ENCODE results near the gene PNKD. TPM values are rescaled to one million over a fixed set of nuclear protein-coding genes. Genes with fewer than 3 reads are reported as not detected.

PNKD gene
- total RNA-seq, 2 experiments from 2014 or later, result 30.1 to 31.8 TPM

GRCh38 chr2:218317835-218318234, 47.5 kb downstream of the PNKD start:
- Mint-ChIP-seq H3K36me3 (ENCODE audit: low read depth) (peaks cover 2% of the 10 kb centered on the region), H3K27me3 (peaks cover 7% of the 10 kb centered on the region), H3K4me1 (peaks cover 31% of the 10 kb centered on the region), H3K9me3 (no peaks in the 10 kb centered on the region), H3K27ac (no peak overlapping the region), H3K4me3 (no peak overlapping the region)
- ChIA-PET POLR2A (no interaction called here), CTCF (interaction anchor here (1.1 to 3.5 kb wide), 3 partner anchors 11 to 39 kb away, joined by 3 to 10 read pairs (median 5); partner anchors contain the start of gene CATIP)
- no peak for DNase-seq

DNA sequence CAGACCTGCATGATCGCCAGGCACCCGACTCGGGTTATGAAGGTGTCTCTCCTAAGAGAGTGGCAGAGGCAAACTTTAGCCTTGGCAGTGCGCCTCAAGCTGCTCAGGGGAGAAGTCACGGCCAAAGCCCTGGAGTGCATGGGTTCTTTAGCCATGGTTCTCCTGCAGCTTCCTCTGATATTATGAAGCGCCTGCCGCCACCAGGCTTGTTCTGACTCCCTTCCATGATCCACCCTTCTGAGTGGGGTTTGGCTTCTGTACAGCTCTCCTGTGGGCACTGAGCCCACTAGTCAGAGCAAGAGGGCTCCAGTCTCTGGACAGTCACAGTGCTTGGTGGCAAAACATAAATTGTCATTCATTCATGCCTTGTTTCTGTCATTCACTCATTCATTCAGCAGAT, 47.9 kb downstream of the PNKD start:
- no peak for DNase-seq
- Mint-ChIP-seq H3K4me3 (no peak overlapping the region), H3K36me3 (ENCODE audit: low read depth) (peaks cover 2% of the 10 kb centered on the region), H3K27me3 (peaks cover 7% of the 10 kb centered on the region), H3K9me3 (no peaks in the 10 kb centered on the region), H3K4me1 (peaks cover 31% of the 10 kb centered on the region), H3K27ac (no peak overlapping the region)
- POLR2A ChIA-PET, result no interaction called here
- CTCF ChIA-PET, result no interaction called here

- Mint-ChIP-seq H3K27ac (no peak overlapping the region), H3K36me3 (ENCODE audit: low read depth) (peaks cover 2% of the 10 kb centered on the region), H3K27me3 (peaks cover 19% of the 10 kb centered on the region), H3K9me3 (no peaks in the 10 kb centered on the region), H3K4me1 (peaks cover 38% of the 10 kb centered on the region), H3K4me3 (no peak overlapping the region)
- CTCF ChIA-PET, result interaction anchor here (0.6 to 1.0 kb wide), 2 partner anchors 18 to 44 kb away, joined by 3 to 4 read pairs; no protein-coding TSS in a partner anchor
- POLR2A ChIA-PET, result interaction anchor here (1.5 kb wide), 1 partner anchor 33 kb away, joined by 3 read pairs; no protein-coding TSS in a partner anchor
- DNase-seq, result no peak
Measured at GRCh38 chr2:218319813-218320365, 49.6 kb downstream of the PNKD start.

DNA sequence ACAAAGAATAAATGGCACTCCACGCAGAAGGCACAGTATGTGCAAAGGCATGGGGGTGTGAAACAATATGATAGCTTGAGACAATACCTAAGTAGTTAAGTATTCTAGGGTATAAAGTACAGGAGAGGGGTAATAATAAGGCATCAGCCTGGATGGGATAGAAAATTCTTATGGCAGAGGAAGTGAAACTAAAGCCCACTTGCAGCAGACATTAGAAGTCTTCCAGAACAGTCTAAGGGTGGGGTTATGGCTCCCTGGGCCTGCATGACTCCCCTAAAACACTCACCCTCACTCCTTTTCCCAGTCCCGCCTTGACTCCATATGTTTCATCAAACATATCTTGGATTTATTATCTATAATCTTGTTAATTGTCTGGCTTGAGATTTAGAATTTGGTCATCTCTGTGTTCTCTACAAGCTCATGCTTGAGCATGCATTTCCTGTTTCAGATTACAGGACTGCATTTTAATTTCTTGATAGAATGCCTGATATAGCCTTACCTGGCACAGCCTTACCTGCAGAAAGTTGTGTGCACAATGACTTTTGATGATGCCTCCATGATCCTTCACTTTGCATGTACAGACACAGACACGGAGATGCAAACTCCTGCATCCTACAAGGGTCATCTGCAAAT, 50.5 kb downstream of the PNKD start:
- ChIA-PET CTCF (interaction anchor here (1.0 to 1.4 kb wide), 2 partner anchors 19 kb away, joined by 4 to 5 read pairs; no protein-coding TSS in a partner anchor), POLR2A (interaction anchor here (1.1 to 1.5 kb wide), 2 partner anchors 32 to 34 kb away, joined by 3 read pairs; no protein-coding TSS in a partner anchor)
- H3K27ac Mint-ChIP-seq, result no peak overlapping the region
- no peaks in the 10 kb centered on the region for H3K9me3 Mint-ChIP-seq
- peaks cover 20% of the 10 kb centered on the region for H3K27me3 Mint-ChIP-seq
- no peak for DNase-seq
- peaks cover 31% of the 10 kb centered on the region for H3K4me1 Mint-ChIP-seq
- no peak overlapping the region for H3K4me3 Mint-ChIP-seq
- peaks cover 2% of the 10 kb centered on the region for H3K36me3 Mint-ChIP-seq (ENCODE audit: low read depth)

DNA sequence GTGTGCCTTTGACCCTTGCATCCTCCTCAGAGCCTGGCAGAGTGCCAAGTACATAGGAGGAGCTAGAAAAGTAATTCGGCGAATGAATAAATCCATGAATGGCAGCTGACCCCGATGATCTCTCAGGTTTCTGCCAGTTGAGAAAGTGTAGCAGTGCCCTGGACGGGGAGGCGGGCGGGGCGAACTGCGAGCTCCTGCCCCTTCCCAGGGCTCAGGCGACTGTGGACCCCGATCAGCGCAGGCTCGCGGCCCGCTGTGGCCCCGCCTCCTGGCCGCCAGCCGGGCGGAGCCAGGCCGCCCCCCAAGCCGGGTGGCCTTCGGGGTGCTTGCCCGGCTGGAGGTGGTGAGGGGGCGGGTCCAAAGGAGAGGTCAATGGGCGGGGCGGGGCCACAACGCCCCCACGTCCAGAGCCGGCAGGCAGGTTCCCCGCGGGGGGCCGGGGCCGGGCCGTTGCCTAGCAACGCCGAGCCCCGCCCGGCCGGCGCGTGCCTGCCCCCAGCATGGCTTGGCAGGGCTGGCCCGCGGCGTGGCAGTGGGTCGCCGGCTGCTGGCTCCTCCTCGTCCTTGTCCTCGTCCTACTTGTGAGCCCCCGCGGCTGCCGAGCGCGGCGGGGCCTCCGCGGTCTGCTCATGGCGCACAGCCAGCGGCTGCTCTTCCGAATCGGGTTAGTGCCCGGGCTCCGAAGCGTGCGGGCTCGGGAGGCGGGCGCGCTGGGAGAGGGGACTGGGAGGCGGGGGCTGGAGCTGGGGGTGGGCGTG, 52.6 kb downstream of the PNKD start:
- CTCF ChIA-PET, result interaction anchor here (1.0 to 1.6 kb wide), 2 partner anchors 33 to 84 kb away, joined by 3 to 4 read pairs; partner anchors contain the start of gene CATIP
- H3K27ac Mint-ChIP-seq, result no peak overlapping the region
- peaks cover 26% of the 10 kb centered on the region for H3K27me3 Mint-ChIP-seq
- no peaks in the 10 kb centered on the region for H3K9me3 Mint-ChIP-seq
- peak overlapping the region; percentile 63 for H3K4me3 Mint-ChIP-seq
- H3K36me3 Mint-ChIP-seq (ENCODE audit: low read depth), result no peaks in the 10 kb centered on the region
- peaks cover 10% of the 10 kb centered on the region for H3K4me1 Mint-ChIP-seq
- POLR2A ChIA-PET, result interaction anchor here (0.7 to 2.0 kb wide), 5 partner anchors 32 to 74 kb away, joined by 3 to 7 read pairs (median 3); no protein-coding TSS in a partner anchor
- peak; percentile 42 for DNase-seq

DNA sequence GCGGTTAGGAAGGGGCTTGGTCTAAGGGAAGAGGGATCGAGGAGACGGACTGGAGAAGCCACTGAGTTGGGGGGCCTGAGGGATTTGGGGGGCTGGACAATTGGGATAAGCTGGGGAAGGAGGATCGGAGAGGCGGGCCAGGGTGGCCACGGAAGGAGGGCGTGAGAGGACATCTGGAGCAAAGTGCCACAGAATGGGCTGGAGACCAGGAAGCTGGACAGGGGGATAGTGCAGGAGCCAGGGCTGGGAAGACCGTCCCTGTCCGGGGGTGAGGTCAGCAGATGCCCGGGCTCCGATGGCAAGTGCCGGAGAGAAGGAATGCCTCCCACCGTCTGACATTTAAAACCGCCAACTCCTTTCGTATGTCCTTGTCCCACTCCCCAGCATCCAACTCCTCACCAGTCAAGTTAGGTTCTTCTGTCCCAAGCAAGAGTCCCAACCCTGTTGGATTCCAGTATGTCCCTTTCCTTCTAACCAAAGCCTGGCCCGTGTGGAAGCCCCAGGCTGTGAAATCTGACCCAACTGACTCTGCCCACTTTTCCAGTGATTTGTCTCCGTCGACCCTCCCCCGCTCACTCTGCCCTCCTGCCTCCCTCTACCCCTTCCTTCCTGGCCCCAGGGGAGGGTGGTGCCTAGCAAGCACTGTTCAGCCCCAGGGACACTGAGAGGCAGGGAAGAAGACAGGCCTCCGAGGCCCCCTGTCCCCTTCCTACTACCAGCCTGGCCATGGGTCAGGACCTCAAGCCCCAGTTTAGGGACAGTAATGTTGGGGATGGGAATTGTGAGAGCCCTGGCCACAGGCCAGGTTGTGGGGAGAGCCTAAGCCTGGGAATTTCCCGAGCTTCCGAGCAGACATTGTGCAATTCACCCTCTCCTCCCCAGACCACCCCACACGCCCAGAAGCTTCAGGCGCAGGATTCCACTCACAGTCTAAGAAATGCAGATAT, 53.5 kb downstream of the PNKD start:
- Mint-ChIP-seq H3K4me1 (peaks cover 9% of the 10 kb centered on the region), H3K36me3 (ENCODE audit: low read depth) (no peaks in the 10 kb centered on the region), H3K27me3 (peaks cover 26% of the 10 kb centered on the region), H3K27ac (no peak overlapping the region), H3K9me3 (no peaks in the 10 kb centered on the region), H3K4me3 (peak overlapping the region; percentile 63)
- ChIA-PET CTCF (no interaction called here), POLR2A (interaction anchor here (1.2 to 2.0 kb wide), 3 partner anchors 33 to 73 kb away, joined by 3 to 7 read pairs (median 3); no protein-coding TSS in a partner anchor)
- no peak for DNase-seq

DNA sequence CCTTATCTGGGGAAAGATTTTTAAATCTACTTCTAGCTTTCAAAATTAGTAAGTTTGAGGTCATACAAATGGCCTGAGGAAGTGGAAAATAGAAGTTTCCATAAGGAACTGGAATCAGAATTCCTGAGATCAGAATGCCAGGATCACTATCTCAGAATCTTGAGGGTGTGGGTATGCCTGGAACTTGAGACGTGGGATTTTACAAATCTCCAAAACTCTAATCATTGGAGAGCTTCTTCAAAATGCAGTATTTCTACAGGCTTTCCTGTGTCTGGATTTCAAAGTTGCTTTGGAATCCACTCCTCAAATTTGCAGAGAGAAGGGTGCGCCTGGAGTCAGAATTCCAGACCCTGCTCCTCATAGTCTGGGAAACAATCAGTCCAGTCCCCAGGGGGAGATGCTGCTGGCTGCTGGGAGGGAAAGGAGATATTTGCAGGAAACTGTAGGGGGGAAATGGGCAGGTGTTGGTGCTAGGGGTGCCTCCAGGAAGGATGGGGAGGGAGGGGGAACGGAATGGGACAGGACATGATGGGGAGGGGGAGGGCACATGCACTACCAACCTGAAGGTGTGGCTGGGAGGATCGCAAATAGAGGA, 55.3 kb downstream of the PNKD start:
- ChIA-PET POLR2A (interaction anchor here (1.0 kb wide), 1 partner anchor 9 kb away, joined by 3 read pairs; no protein-coding TSS in a partner anchor), CTCF (no interaction called here)
- H3K4me3 Mint-ChIP-seq, result no peak overlapping the region
- no peaks in the 10 kb centered on the region for H3K9me3 Mint-ChIP-seq
- DNase-seq, result no peak
- H3K27me3 Mint-ChIP-seq, result peaks cover 26% of the 10 kb centered on the region
- no peaks in the 10 kb centered on the region for H3K36me3 Mint-ChIP-seq (ENCODE audit: low read depth)
- H3K4me1 Mint-ChIP-seq, result peaks cover 9% of the 10 kb centered on the region
- no peak overlapping the region for H3K27ac Mint-ChIP-seq

- no peaks in the 10 kb centered on the region for H3K9me3 Mint-ChIP-seq
- POLR2A ChIA-PET, result no interaction called here
- peaks cover 9% of the 10 kb centered on the region for H3K4me1 Mint-ChIP-seq
Measured at GRCh38 chr2:218326315-218326714, 56.0 kb downstream of the PNKD start.

GRCh38 chr2:218327451-218328210, 57.3 kb downstream of the PNKD start:
- Mint-ChIP-seq H3K36me3 (ENCODE audit: low read depth) (no peaks in the 10 kb centered on the region), H3K27me3 (peaks cover 20% of the 10 kb centered on the region)

More at GRCh38 chr2:218326315-218326714, 56.0 kb downstream of the PNKD start:
- Mint-ChIP-seq H3K27me3 (peaks cover 26% of the 10 kb centered on the region), H3K36me3 (ENCODE audit: low read depth) (no peaks in the 10 kb centered on the region), H3K4me3 (no peak overlapping the region), H3K27ac (no peak overlapping the region)
- DNase-seq, result no peak
- CTCF ChIA-PET, result no interaction called here

DNA sequence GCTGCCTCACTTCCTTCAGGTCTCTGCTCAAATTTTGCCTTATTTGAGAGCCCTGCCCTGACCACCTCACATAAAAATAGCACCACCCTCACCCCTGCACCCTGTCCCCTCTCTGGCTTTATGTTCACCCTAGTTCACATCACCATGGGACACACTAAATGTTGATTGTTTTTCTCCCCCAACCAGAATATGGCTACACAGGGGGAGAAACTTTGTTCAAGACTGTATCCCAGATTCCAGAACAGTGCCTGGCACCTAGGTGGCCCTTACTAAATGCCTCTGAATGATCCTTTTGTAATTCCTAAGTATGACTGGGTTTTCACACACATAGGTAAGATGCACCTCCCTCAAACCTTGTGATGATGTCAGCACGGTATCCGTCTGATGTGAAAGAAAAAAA, 58.0 kb downstream of the PNKD start:
- no peak for DNase-seq
- Mint-ChIP-seq H3K27ac (no peak overlapping the region), H3K4me3 (no peak overlapping the region), H3K9me3 (no peaks in the 10 kb centered on the region), H3K4me1 (peaks cover 15% of the 10 kb centered on the region), H3K27me3 (peaks cover 20% of the 10 kb centered on the region), H3K36me3 (ENCODE audit: low read depth) (no peaks in the 10 kb centered on the region)
- POLR2A ChIA-PET, result no interaction called here
- CTCF ChIA-PET, result interaction anchor here (1.0 kb wide), 1 partner anchor 26 kb away, joined by 3 read pairs; no protein-coding TSS in a partner anchor

More at GRCh38 chr2:218327451-218328210, 57.3 kb downstream of the PNKD start:
- ChIA-PET CTCF (interaction anchor here (1.0 kb wide), 1 partner anchor 26 kb away, joined by 3 read pairs; no protein-coding TSS in a partner anchor), POLR2A (no interaction called here)
- no peak for DNase-seq
- Mint-ChIP-seq H3K4me1 (peaks cover 10% of the 10 kb centered on the region), H3K4me3 (no peak overlapping the region), H3K27ac (no peak overlapping the region), H3K9me3 (no peaks in the 10 kb centered on the region)

GRCh38 chr2:218329027-218329825, 58.9 kb downstream of the PNKD start:
- H3K36me3 Mint-ChIP-seq (ENCODE audit: low read depth), result no peaks in the 10 kb centered on the region
- DNase-seq, result no peak
- no peaks in the 10 kb centered on the region for H3K9me3 Mint-ChIP-seq
- CTCF ChIA-PET, result no interaction called here
- H3K27ac Mint-ChIP-seq, result no peak overlapping the region
- peaks cover 11% of the 10 kb centered on the region for H3K27me3 Mint-ChIP-seq
- no peak overlapping the region for H3K4me3 Mint-ChIP-seq
- POLR2A ChIA-PET, result no interaction called here
- peaks cover 8% of the 10 kb centered on the region for H3K4me1 Mint-ChIP-seq
